HS-5 (cell line): Measurements from ENCODE around the gene KIF5C.
A peak's percentile ranks its signal among the peaks of the same experiment; 100 is the strongest.

Experiments used
- DNase-seq: peaks from one replicate; pipeline ENCODE4 v3.0.0-alpha.2; 2012; ENCODE audit warnings: low read depth

Gene KIF5C

GRCh38 chr2:148926291-148926961 lies 51.4 kb downstream of the KIF5C start:
- DNase-seq, result no peak

- no peak for DNase-seq
Measured at GRCh38 chr2:148926981-148927401, 52.0 kb downstream of the KIF5C start.

GRCh38 chr2:148928395-148928794 lies 53.4 kb downstream of the KIF5C start:
- no peak for DNase-seq

GRCh38 chr2:148930046-148930775 lies 55.2 kb downstream of the KIF5C start:
- peak; percentile 10 for DNase-seq

- no peak for DNase-seq
Measured at GRCh38 chr2:148932536-148932935, 57.5 kb downstream of the KIF5C start.

GRCh38 chr2:148933456-148933855 lies 58.4 kb downstream of the KIF5C start:
- DNase-seq, result no peak

GRCh38 chr2:148935791-148936190 lies 60.8 kb downstream of the KIF5C start:
- no peak for DNase-seq

GRCh38 chr2:148936857-148937450 lies 61.9 kb downstream of the KIF5C start:
- DNase-seq, result no peak

GRCh38 chr2:148939271-148939670 lies 64.2 kb downstream of the KIF5C start:
- DNase-seq, result no peak

GRCh38 chr2:148943097-148943496 lies 68.1 kb downstream of the KIF5C start:
- no peak for DNase-seq

GRCh38 chr2:148944536-148944935 lies 69.5 kb downstream of the KIF5C start:
- DNase-seq, result no peak

GRCh38 chr2:148947299-148947698 lies 72.3 kb downstream of the KIF5C start:
- no peak for DNase-seq

- no peak for DNase-seq
Measured at GRCh38 chr2:148948868-148949267, 73.8 kb downstream of the KIF5C start.

- DNase-seq, result no peak
Measured at GRCh38 chr2:148949348-148949747, 74.3 kb downstream of the KIF5C start.

GRCh38 chr2:148952621-148953020 lies 77.6 kb downstream of the KIF5C start:
- DNase-seq, result no peak

GRCh38 chr2:148953426-148953825 lies 78.4 kb downstream of the KIF5C start:
- no peak for DNase-seq

GRCh38 chr2:148954536-148954935 lies 79.5 kb downstream of the KIF5C start:
- DNase-seq, result no peak

- no peak for DNase-seq
Measured at GRCh38 chr2:148955798-148956197, 80.8 kb downstream of the KIF5C start.

GRCh38 chr2:148957023-148957422 lies 82.0 kb downstream of the KIF5C start:
- no peak for DNase-seq

- no peak for DNase-seq
Measured at GRCh38 chr2:148959745-148960144, 84.7 kb downstream of the KIF5C start.

GRCh38 chr2:148960483-148960882 lies 85.5 kb downstream of the KIF5C start:
- no peak for DNase-seq

GRCh38 chr2:148963461-148963860 lies 88.4 kb downstream of the KIF5C start:
- no peak for DNase-seq
